Measurements from ENCODE around the gene SDR9C7. TPM values are rescaled to one million over a fixed set of nuclear protein-coding genes. Genes with fewer than 3 reads are reported as not detected.

The SDR9C7 gene
- total and polyA plus RNA-seq, 2 of the 8 experiments (the other 6 are each of a cell fraction or from before 2014, with no cell fraction given), result 0.11 TPM; not detected in 1

GRCh38 chr12:56903374-56903773, 30.8 kb downstream of the SDR9C7 start (continued):
- TF ChIP-seq CHD7 (IDR thresholded peaks at IDR 0.05; ENCODE audit: insufficient replicate concordance, low read length) (no peak), CTBP2 (IDR thresholded peaks at IDR 0.05; ENCODE audit: borderline replicate concordance, insufficient read depth, insufficient read length, low read length) (no peak), CHD2 (IDR thresholded peaks at IDR 0.05; ENCODE audit: low read length) (no peak), TAF7 (optimal IDR thresholded peaks at IDR 0.05; ENCODE audit: borderline replicate concordance, low read depth, low read length) (no peak), JUN (IDR thresholded peaks at IDR 0.05; ENCODE audit: low read depth, low read length) (no peak), YY1 (IDR thresholded peaks at IDR 0.05; ENCODE audit: low read depth, low read length) (no peak), ASH2L (IDR thresholded peaks at IDR 0.05; ENCODE audit: low read length) (no peak), CEBPB (IDR thresholded peaks at IDR 0.05; ENCODE audit: low read depth, low read length) (no peak), PHF8 (conservative IDR thresholded peaks at IDR 0.05; ENCODE audit: low read depth, low read length) (no peak)

Measured in H1 (cell line).